ENCODE results near the gene SCYL1.

Gene SCYL1

DNA sequence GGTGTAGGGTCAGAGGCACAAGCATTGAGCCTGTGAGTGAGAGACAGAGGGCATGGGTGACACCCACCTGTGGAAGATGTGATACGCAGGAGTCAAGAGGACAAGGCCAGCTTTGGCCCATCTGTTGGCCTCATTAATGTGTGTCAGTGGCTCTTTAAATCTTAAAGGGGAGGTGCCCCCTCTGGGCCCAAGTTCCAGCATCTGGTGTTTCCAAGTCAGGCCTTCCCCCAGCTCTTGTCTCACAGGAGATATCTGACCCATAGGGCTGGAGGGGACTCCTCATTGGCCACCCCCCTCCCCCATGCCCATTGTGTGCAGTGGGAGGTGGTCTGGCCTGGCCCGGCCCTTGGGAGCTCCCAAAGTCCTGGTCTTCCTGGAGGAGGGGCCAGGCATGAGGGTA, 61.8 kb downstream of the SCYL1 start:
- DNase-seq, result no peak
